Lung (tissue), 12 donors: ENCODE results near the gene SP140. TPM values are rescaled to one million over a fixed set of nuclear protein-coding genes. Genes with fewer than 3 reads are reported as not detected.

ENCODE experiments used
- ATAC-seq: fragments of 200-7000 bp; cut with Tn5 transposase; one replicate; pipeline ENCODE4 v1.9.1; 2020; ENCODE audit warnings: moderate number of reproducible peaks; ENCODE audit not compliant: insufficient read depth, low FRiP score
- DNase-seq, 3 donors: peaks; one replicate each; pipeline ENCODE4 v3.0.0-alpha.2; 2013 to 2017
- H3K27ac ChIP-seq, 2 donors: one replicate each; pipeline ENCODE4 v1.5.1; 2013; ENCODE audit warnings: mild to moderate bottlenecking in 2 of 2, moderate library complexity in 2 of 2, control low read depth in 1 of 2, inconsistent platforms in 1 of 2, low read depth in 1 of 2, low read length in 1 of 2
- H3K27me3 ChIP-seq, 3 donors: one replicate each; pipeline ENCODE4 v1.5.1; 2013; ENCODE audit warnings: low read length in 2 of 3; ENCODE audit not compliant: control insufficient read depth in 3 of 3, insufficient read depth in 3 of 3
- H3K36me3 ChIP-seq, 4 donors: one replicate each; pipeline ENCODE4 v1.5.1; 2013; ENCODE audit warnings: low read length in 4 of 4, mild to moderate bottlenecking in 1 of 4, moderate library complexity in 1 of 4; ENCODE audit not compliant: control insufficient read depth in 4 of 4, insufficient read depth in 4 of 4
- H3K4me1 ChIP-seq, 5 donors: one replicate each; pipeline ENCODE4 v1.5.1; 2013; ENCODE audit warnings: low read length in 5 of 5, mild to moderate bottlenecking in 2 of 5, moderate library complexity in 1 of 5; ENCODE audit not compliant: control insufficient read depth in 5 of 5, insufficient read depth in 5 of 5
- H3K4me3 ChIP-seq: one replicate; pipeline ENCODE4 v1.5.1; 2013; ENCODE audit warnings: mild to moderate bottlenecking, control low read depth, moderate library complexity
- H3K9ac ChIP-seq, 2 donors: one replicate each; pipeline ENCODE4 v1.5.1; 2013; ENCODE audit warnings: low read length in 2 of 2, control low read depth in 1 of 2; ENCODE audit not compliant: insufficient read depth in 1 of 2
- H3K9me3 ChIP-seq, 4 donors: one replicate each; pipeline ENCODE4 v1.5.1; 2013; ENCODE audit warnings: low read length in 3 of 4, mild to moderate bottlenecking in 1 of 4, moderate library complexity in 1 of 4; ENCODE audit not compliant: control insufficient read depth in 4 of 4, insufficient read depth in 3 of 4
- WGBS, 2 donors: extraction: QIAGEN DNeasy Blood & Tissue Kit; methylation state at CpG; one replicate each; pipeline ENCODE4 v1.1.7; 2013; 5-methylcytosine and 5-hydroxymethylcytosine counted together
- polyA plus RNA-seq, 2 donors: library from polyadenylated mRNA; stranded (reverse); fragments of 200-250 nt; gene quantifications; one replicate each; pipeline ENCODE4 v1.2.1, GENCODE V29; 2013
- total RNA-seq, 2 donors: library from RNA; depleted of rRNA in 1 of 2; stranded (reverse); fragments of >200 nt in 1 of 2; gene quantifications; one replicate each; pipeline ENCODE4 v1.2.1, GENCODE V29; 2014 to 2021
- TF ChIP-seq, protein P1 (sequence below): IDR thresholded peaks from 2 replicates; pipeline ENCODE4 v1.5.1; 2012; ENCODE audit warnings: mild to moderate bottlenecking; ENCODE audit errors: control extremely low read depth, extremely low read depth
- donor health status: control.
- donor health status: control.
- donor health status: Bipolar disorder and iron deficiency.
- donor health status: healthy.
- donor health status: DM: yes; HTN: yes; CAD: no.

Gene SP140
- total and polyA plus RNA-seq, 4 donors: 2.9 to 6.7 (median 6.0) TPM

DNA sequence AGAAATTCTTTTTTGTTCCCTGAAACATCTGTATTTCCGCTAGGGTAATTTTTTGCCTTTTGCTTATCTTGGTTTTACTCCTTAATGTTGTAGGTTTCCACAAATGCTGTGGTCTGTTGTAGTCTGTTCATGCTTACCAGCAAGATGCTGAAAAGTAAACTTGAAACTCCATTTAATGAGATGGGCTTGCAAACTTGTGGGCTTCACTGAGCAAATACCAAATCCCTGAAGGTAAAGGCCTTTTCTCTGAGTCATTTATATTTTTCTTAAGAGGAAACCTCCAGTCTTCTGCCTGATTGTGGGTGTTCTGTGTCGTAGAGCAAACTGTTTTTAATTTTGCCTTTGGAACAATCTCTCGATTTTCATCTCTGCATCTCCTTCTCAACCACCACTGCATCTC is 9.3 kb downstream of the SP140 start:
- TF ChIP-seq, protein P1, sequence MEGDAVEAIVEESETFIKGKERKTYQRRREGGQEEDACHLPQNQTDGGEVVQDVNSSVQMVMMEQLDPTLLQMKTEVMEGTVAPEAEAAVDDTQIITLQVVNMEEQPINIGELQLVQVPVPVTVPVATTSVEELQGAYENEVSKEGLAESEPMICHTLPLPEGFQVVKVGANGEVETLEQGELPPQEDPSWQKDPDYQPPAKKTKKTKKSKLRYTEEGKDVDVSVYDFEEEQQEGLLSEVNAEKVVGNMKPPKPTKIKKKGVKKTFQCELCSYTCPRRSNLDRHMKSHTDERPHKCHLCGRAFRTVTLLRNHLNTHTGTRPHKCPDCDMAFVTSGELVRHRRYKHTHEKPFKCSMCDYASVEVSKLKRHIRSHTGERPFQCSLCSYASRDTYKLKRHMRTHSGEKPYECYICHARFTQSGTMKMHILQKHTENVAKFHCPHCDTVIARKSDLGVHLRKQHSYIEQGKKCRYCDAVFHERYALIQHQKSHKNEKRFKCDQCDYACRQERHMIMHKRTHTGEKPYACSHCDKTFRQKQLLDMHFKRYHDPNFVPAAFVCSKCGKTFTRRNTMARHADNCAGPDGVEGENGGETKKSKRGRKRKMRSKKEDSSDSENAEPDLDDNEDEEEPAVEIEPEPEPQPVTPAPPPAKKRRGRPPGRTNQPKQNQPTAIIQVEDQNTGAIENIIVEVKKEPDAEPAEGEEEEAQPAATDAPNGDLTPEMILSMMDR: no peak
- WGBS, 2 donors: 88 to 95% methylated on average over 3 of the region's 3 CpGs
- Histone ChIP-seq H3K27me3 (no peaks in the 10 kb centered on the region), H3K4me3 (no peak overlapping the region), H3K9ac (no peak overlapping the region), H3K9me3 (peaks cover 0 to 5% (median under 1%) of the 10 kb centered on the region in 4 donors), H3K36me3 (no peaks in the 10 kb centered on the region), H3K27ac (no peak overlapping the region), H3K4me1 (peaks cover 0 to 2% (median 0%) of the 10 kb centered on the region in 5 donors)
- ATAC-seq (no peak), DNase-seq (no peak)

DNA sequence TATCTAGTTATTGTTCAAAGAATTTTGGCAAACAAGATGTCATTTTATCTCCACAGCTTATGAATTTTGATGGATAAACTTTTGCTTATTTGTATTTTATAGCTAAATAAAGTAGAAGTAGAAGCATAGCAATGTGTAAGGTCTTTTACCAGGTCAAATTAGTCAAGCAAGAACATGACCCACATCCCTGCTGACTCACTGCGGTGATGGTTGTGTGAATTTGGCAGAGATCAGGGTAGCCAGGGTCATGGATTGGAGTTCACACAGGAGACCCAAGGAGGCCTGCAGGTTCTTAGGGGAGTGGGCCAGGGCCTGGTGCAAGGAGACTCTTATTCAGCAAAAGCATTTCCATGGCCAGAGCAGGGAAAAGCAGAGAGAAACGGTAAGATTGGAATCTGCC is 18.7 kb downstream of the SP140 start:
- H3K27me3 ChIP-seq: peaks cover 0 to 3% (median 0%) of the 10 kb centered on the region in 3 donors
- 91 to 94% methylated on average over 2 of the region's 2 CpGs for WGBS, 2 donors
- no peaks in the 10 kb centered on the region for H3K36me3 ChIP-seq
- H3K9ac ChIP-seq: no peak overlapping the region
- H3K4me1 ChIP-seq: peaks cover 0 to 2% (median 0%) of the 10 kb centered on the region in 5 donors
- H3K9me3 ChIP-seq: peaks cover 0 to 2% (median 0%) of the 10 kb centered on the region in 4 donors
- TF ChIP-seq, protein P1: no peak
- DNase-seq (no peak), ATAC-seq (no peak)
- no peak overlapping the region for H3K4me3 ChIP-seq
- no peak overlapping the region for H3K27ac ChIP-seq

DNA sequence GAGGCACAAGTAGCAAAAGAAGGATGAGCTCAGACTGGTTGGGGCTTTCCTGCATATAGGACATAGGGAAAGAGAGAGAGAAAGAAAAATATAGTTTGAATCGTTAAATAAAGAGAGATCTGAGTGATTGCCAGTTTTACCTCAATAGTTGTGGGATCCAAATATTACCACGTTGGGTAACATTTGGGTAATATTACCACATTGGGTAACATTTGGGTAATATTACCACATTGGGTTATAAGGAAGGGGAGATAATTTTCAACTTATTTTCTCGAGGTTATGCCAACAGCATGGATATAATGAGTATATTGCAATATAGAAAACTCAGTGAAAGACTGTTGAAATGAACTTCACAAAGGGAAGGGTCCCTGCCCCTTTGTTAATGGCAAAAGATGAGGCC is 20.7 kb downstream of the SP140 start:
- no peak for ATAC-seq
- H3K27me3 ChIP-seq: peaks cover 0 to 3% (median 0%) of the 10 kb centered on the region in 3 donors
- no peak overlapping the region for H3K4me3 ChIP-seq
- 36 to 63% methylated on average over 3 of the region's 3 CpGs for WGBS, 2 donors
- TF ChIP-seq, protein P1: no peak
- H3K27ac ChIP-seq: no peak overlapping the region
- no peaks in the 10 kb centered on the region for H3K4me1 ChIP-seq
- DNase-seq: no peak
- H3K9me3 ChIP-seq: peaks cover 0 to 2% (median 0%) of the 10 kb centered on the region in 4 donors
- no peaks in the 10 kb centered on the region for H3K36me3 ChIP-seq
- H3K9ac ChIP-seq: no peak overlapping the region

DNA sequence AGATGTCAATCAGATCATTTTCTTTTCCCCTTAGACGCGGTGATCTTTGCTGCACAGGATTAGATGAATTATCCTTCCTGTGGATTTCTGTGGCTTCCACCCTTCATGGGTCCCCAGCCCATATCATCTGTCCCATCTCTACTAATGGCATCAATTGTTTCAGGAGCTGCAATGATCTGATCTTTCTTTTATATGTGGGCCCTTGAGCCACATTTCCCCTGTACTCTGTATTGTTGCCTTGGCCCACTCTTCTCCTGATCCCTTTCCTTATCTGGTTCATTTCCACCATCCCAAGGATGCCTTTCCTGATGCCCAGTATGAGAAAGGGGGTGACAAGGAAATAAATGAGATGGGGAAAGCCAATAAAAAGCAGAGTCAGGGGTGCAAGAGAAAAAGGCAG is 24.7 kb downstream of the SP140 start:
- no peak for ATAC-seq
- peaks cover 0 to 2% (median 0%) of the 10 kb centered on the region in 4 donors for H3K9me3 ChIP-seq
- 92 to 93% methylated on average over 2 of the region's 2 CpGs for WGBS, 2 donors
- DNase-seq: no peak
- H3K27me3 ChIP-seq: no peaks in the 10 kb centered on the region
- TF ChIP-seq, protein P1: no peak
- no peak overlapping the region for H3K4me3 ChIP-seq
- no peak overlapping the region for H3K27ac ChIP-seq
- H3K4me1 ChIP-seq: no peaks in the 10 kb centered on the region
- no peak overlapping the region for H3K9ac ChIP-seq
- no peaks in the 10 kb centered on the region for H3K36me3 ChIP-seq
